Heart right ventricle (tissue), 16 donors: Measurements from ENCODE around the gene SPO11. TPM values are rescaled to one million over a fixed set of nuclear protein-coding genes. Genes with fewer than 3 reads are reported as not detected.

ENCODE experiments used
- ATAC-seq, 8 donors: fragments of 200-7000 bp; cut with Tn5 transposase; one replicate each; pipeline ENCODE4 v1.9.1; 2020; ENCODE audit warnings: mild to moderate bottlenecking in 8 of 8, moderate library complexity in 8 of 8, moderate number of reproducible peaks in 1 of 8
- DNase-seq, 2 donors: peaks; one replicate each; pipeline ENCODE4 v3.0.0-alpha.2; 2020
- H3K27ac ChIP-seq, 10 donors: fragments of 200-600 bp; sonication (generic) in 2 of 10; one replicate each; pipeline versions ENCODE4 v1.5.0 to v1.8.0; 2020 to 2022; ENCODE audit warnings: mild to moderate bottlenecking in 3 of 10
- H3K27me3 ChIP-seq, 7 donors: fragments of 200-600 bp; one replicate each; pipeline ENCODE4 v1.8.0; 2021 to 2022; ENCODE audit warnings: mild to moderate bottlenecking in 2 of 7
- H3K36me3 ChIP-seq, 9 donors: fragments of 200-600 bp; sonication (generic) in 1 of 9; one replicate each; pipeline versions ENCODE4 v1.5.0 to v1.8.0; 2020 to 2022; ENCODE audit warnings: mild to moderate bottlenecking in 2 of 9
- H3K4me1 ChIP-seq, 9 donors: fragments of 200-600 bp; sonication (generic) in 1 of 9; one replicate each; pipeline versions ENCODE4 v1.5.0 to v1.8.0; 2020 to 2022; ENCODE audit warnings: mild to moderate bottlenecking in 4 of 9
- H3K4me3 ChIP-seq, 10 donors: fragments of 200-600 bp; sonication (generic) in 2 of 10; one replicate each; pipeline versions ENCODE4 v1.5.0 to v1.8.0; 2020 to 2022; ENCODE audit warnings: mild to moderate bottlenecking in 7 of 10, moderate library complexity in 2 of 10
- H3K9me3 ChIP-seq, 11 donors: fragments of 200-600 bp in 10 of 11; sonication (generic) in 2 of 11; one replicate each; pipeline versions ENCODE4 v1.5.0 to v1.8.0; 2013 to 2022; ENCODE audit warnings: mild to moderate bottlenecking in 2 of 11, control low read depth in 1 of 11, moderate library complexity in 1 of 11
- CTCF ChIP-seq, 9 donors: fragments of 200-600 bp; sonication (generic) in 2 of 9; IDR thresholded peaks; one replicate each; pipeline versions ENCODE4 v1.5.0 to v1.8.0; 2021 to 2022; ENCODE audit warnings: antibody characterized with exemption in 9 of 9, mild to moderate bottlenecking in 5 of 9, moderate library complexity in 1 of 9
- WGBS, 2 donors: extraction: QIAGEN DNeasy Blood & Tissue Kit; methylation state at CpG; one replicate each; pipeline ENCODE4 v1.1.7; 2013; ENCODE audit warnings: inconsistent platforms in 1 of 2; 5-methylcytosine and 5-hydroxymethylcytosine counted together
- intact Hi-C, 10 donors: fragments of 100-400 bp; cut with DNase I; formaldehyde crosslinking; loops; one replicate each; pipeline versions ENCODE4 v1.11.1 to v1.14.2; 2022
- polyA plus RNA-seq, 2 donors: library from polyadenylated mRNA; stranded (reverse); fragments of 200-250 nt; gene quantifications; one replicate each; pipeline ENCODE4 v1.2.3, GENCODE V29; 2013
- total RNA-seq, 10 donors: library from RNA; stranded (reverse); fragmentation: NEBNext Ultra II Directional in 3 of 10; extraction: Animal tissue kit (Norgen Biotek cat#: 25700) in 3 of 10; gene quantifications; one replicate each; pipeline versions ENCODE4 v1.2.1 to v1.2.4, GENCODE V29; 2021 to 2023
- donor health status: Arrhythmogenic right ventricular cardiomyopathy.
- donor health status: ischemic (EF 13 %, LVEDD 7.1; RV severe dilation, severe dysfunction).
- donor health status: healthy with polysubstance abuse.
- donor health status: DM: no; HTN: yes; CAD: no.
- donor health status: DM: no; HTN: no; CAD: no.
- donor health status: ischemic (EF 25% LVEDD 6.9; RV normal size, moderate dysfunction).
- donor health status: ischemic (EF 25% LVEDD 5.7; RV mildly dilated, moderate dysfunction).
- donor health status: healthy.
- donor health status: DM: yes; HTN: yes; CAD: no.
- donor health status: Ischemic cardiomyopathy.
- donor health status: ischemic (EF 35%, LVEDD 5.7; RV mildly dilated, moderate dysfunction).
- donor health status: nonischemic (EF 11% LVEDD 7.7; RV severe dilation, severe dysfunction).
- donor health status: DM: yes; HTN: yes; CAD: no.
- donor health status: PGD.
- donor health status: ischemic (EF 29% LVEDD 5.4; RV normal size, mild dysfunction).
- donor health status: nonischemic (EF 23%, LVEDD 6.1; RV moderate dilation, normal function).

Gene SPO11
- total and polyA plus RNA-seq, 12 donors, result not detected

- Histone ChIP-seq H3K27me3 (peaks cover 3 to 87% (median 62%) of the 10 kb centered on the region in 7 donors), H3K4me3 (no peak overlapping the region), H3K4me1 (no peaks in the 10 kb centered on the region), H3K36me3 (no peaks in the 10 kb centered on the region), H3K9me3 (no peaks in the 10 kb centered on the region), H3K27ac (no peak overlapping the region)
- DNase-seq (no peak), ATAC-seq (no peak)
- TF ChIP-seq CTCF (IDR thresholded peaks at IDR 0.05), result no peak
- intact Hi-C loops, result no loop called here
- 62 to 80% methylated on average over 8 of the region's 8 CpGs for WGBS, 2 donors
Observed at GRCh38 chr20:57289391-57290177, 40.0 kb upstream of the SPO11 start.

- no peak for ATAC-seq
- H3K27me3 ChIP-seq, result peaks cover 3 to 85% (median 59%) of the 10 kb centered on the region in 7 donors
- H3K4me1 ChIP-seq, result no peaks in the 10 kb centered on the region
- no peak overlapping the region for H3K27ac ChIP-seq
- H3K36me3 ChIP-seq, result no peaks in the 10 kb centered on the region
- WGBS, 2 donors, result 68 to 76% methylated on average over 5 of the region's 5 CpGs
- no peak for TF ChIP-seq CTCF (IDR thresholded peaks at IDR 0.05)
- DNase-seq, result no peak
- intact Hi-C loops, result no loop called here
- H3K4me3 ChIP-seq, result no peak overlapping the region
- H3K9me3 ChIP-seq, result no peaks in the 10 kb centered on the region
Observed at GRCh38 chr20:57290178-57290484, 39.5 kb upstream of the SPO11 start.

- Histone ChIP-seq H3K9me3 (no peaks in the 10 kb centered on the region), H3K27me3 (peaks cover 3 to 76% (median 51%) of the 10 kb centered on the region in 7 donors), H3K4me3 (no peak overlapping the region), H3K36me3 (no peaks in the 10 kb centered on the region), H3K27ac (no peak overlapping the region), H3K4me1 (no peaks in the 10 kb centered on the region)
- no peak for ATAC-seq
- DNase-seq, result no peak
- TF ChIP-seq CTCF (IDR thresholded peaks at IDR 0.05), result no peak
- intact Hi-C loops, result no loop called here
- WGBS, 2 donors, result 69 to 80% methylated on average over 10 of the region's 10 CpGs
Observed at GRCh38 chr20:57291003-57291402, 38.6 kb upstream of the SPO11 start.

GRCh38 chr20:57291694-57292093 is 37.9 kb upstream of the SPO11 start:
- peaks cover 3 to 69% (median 45%) of the 10 kb centered on the region in 7 donors for H3K27me3 ChIP-seq
- no peak overlapping the region for H3K27ac ChIP-seq
- H3K4me3 ChIP-seq, result no peak overlapping the region
- H3K4me1 ChIP-seq, result no peaks in the 10 kb centered on the region
- WGBS, 2 donors, result 80 to 92% methylated on average over 6 of the region's 6 CpGs
- no peak for TF ChIP-seq CTCF (IDR thresholded peaks at IDR 0.05)
- ATAC-seq (no peak), DNase-seq (no peak)
- intact Hi-C loops, result no loop called here
- H3K9me3 ChIP-seq, result no peaks in the 10 kb centered on the region
- H3K36me3 ChIP-seq, result no peaks in the 10 kb centered on the region
